GM21526 (cell line): Measurements from ENCODE around the gene CCL19.
A peak's percentile ranks its signal among the peaks of the same experiment; 100 is the strongest.

Experiments used
- ATAC-seq: cut with Tn5 transposase; IDR thresholded peaks from one replicate; pipeline ENCODE4 v1.9.1; 2021; ENCODE audit warnings: moderate library complexity; ENCODE audit not compliant: unreplicated experiment, low FRiP score

The CCL19 gene

DNA sequence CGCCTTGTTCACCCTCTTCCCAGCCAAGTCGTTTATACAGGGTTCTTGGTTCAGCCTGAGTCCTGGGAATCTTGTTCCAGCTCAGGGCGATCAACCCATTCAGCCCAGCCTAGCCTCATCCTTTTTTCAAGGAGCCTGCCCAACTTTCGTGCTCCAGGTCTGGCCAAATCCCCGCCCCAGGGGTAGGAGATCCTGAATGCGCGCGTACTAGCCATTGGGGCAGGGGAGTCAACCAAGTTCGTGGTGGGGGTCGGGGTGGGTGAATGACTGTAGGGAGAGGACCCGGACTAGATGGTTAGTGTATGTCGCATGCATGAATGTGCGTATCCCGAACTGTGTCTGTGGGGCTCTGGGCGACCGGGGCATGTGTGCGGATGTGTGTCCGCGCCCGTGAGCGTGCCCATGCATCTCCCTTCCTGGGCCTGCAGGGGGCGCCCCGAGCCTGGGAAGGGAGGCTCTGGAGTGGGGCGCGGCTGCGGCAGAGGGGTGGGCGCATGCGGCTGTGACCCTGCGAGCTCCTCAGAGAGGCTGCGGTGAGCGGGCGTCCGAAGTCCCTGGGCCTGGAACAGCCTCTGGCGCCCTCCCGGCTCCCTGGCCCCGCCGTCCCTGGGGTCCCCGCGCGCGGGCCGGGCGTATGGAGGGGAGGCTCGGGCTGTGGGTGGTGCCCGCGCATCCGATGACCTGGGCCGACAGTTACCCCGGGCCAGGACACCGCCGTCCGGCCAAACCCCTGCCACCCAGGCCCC is 10.1 kb upstream of the CCL19 start:
- no peak for ATAC-seq

DNA sequence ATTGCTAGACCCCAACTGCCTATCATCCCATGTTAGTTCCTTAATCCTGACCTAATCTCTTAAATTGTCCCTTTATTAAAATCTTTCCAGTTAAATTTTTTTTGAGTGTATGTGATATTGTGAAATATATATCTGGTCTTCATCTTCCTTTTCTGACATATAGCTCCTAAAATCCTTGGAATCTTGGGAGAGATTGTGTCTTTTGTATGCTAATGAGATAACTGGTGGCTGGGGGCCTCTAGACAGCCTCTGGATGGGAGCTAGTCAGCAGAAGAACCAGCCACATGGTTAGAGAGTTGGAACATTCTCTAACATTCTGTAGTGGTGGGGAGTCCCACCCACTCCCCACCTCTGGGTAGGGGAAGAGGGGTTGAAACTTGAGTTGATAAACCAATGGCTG is 3.7 kb upstream of the CCL19 start:
- no peak for ATAC-seq

DNA sequence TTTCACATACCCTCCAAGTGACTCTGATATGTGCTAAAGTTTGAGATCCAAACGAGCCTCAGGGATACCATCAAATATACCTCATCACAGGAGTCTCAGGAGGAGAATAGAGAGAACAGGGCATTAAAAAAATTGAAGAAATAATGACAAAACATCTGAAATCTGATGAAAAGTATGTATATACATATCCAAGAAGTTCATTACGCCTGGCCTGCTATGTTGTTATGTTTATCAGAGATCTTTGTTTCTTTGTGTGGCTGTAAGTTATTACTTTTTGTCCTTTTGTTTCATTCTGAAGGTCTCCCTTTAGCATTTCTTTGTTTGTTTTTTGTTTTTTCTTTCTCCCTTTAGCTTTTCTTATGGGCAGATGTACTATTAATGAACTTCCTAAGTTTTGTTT is 2.5 kb upstream of the CCL19 start:
- no peak for ATAC-seq

DNA sequence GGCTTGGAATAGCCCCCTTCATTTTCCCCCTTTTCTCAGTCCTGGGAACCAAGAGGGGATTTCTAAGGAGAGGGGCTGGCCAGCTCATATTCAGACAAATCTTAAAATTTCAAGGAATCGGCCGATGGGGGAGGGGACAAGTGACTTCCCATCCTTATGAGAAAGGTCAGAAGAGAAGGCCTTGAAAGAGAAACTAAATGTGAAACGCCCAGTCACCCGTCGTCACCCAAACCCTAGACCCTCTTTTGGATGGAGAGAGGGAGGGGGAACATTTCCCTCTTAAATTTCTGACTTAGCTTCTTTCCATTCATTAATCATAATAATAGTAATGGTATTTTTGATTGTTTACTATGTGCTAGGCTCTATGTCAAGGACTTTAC is 850 bp upstream of the CCL19 start:
- ATAC-seq: no peak

DNA sequence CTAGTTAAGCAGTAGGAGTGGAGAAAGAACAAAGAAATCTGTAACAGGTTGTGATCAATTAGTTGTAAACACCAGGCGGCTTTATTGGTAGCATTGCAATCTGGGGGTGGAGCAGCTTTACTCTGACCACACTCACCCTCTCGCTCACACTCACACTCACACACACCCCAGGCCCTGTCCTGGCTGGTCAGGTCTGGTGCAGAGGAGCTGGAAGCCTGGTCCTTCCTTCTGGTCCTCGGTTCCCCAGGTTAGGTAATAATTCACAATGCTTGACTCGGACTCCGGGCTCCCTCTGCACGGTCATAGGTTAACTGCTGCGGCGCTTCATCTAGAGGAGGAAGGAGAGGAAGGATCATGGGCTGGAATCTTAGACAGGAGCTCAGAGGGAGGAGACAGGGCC is 1.6 kb downstream of the CCL19 start:
- no peak for ATAC-seq

DNA sequence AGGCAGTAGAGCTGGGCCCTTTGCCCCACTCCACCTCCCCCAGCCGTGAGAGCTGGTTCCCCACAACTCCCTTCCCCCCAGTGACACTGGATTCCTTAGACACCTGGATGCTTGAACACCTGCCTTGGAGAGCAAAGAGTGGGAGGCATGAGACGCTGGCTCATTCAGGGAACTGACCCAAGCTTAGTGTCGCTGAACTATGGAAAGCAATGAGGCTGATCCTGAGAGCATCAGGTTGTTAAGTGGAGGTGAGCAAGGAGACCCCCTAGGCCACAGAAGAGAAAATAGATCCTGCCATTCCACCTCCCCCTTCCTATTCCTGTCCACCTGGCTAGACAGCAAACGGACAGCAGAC is 2.0 kb downstream of the CCL19 start:
- no peak for ATAC-seq

DNA sequence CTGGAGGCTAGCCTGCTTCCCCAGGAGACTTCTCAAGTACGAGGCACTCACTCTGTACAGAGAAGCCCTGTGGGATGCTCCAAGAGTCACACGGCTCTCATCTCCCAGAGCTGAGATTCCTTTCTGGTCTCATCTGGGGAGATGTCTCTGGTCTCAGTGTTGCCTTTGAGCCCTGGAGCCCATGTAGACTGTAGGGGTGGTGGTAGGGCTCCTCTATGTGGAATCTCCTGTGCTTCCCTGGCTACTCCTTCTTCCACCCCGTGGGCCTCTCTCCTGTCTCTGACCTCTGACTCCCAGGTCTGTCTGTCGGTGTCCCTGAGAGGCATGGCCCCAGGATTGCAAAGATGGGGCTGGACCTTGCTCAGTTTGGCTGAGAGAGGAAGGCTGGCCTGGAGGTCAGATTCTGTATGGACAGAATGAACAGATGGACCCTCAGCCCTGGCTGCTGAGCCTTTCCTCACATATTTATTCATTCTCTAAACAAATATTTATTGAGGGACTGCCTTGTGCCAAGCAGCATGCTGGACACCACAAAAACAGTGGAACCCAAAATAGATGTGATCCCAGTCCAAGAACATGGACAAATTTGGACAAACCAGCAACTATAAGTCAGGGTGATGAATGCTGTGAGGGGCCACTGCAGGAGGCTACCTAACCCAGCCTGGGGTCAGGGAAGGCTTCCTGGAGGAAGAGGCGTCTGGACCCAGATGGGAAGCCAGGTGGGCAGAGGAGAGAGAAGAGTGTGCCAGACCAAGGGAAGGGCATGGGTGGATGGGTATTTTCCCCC is 2.6 kb downstream of the CCL19 start:
- no peak for ATAC-seq

DNA sequence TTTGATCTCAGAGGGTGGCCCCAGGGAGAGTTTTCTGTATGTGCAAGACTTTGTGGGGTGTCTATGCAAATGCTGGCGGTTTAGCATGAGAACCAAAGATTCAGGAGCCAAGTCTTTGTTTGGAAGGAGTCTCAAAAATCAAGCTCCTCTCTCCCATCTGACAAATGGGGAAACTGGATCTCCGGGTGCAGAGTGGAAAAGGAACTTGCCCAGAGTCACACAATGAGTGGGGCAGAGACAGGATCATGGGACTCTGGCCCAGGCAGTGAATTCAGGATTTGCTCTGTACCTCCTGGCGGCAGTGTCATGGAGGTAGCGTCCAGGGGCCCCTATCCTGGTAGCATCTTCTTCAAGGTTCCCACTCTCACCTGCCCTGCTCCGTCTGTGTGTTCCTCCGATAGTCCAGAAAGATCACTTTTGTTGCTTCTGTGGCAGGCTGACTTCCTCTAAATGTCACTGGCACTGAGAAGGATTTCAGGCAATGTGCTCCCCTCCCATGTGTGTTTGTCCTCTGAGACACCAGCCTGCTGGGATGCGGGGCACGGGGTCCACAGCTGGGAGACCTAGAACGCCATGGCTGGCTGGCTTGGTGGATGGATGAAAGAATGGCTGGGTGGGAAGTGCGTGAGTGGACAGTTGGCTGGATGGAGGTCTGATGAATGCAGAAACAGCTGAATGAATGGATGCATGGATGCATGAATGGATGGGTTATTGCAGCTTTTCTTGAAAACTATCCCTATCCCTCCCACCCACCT is 3.6 kb downstream of the CCL19 start:
- ATAC-seq: no peak

DNA sequence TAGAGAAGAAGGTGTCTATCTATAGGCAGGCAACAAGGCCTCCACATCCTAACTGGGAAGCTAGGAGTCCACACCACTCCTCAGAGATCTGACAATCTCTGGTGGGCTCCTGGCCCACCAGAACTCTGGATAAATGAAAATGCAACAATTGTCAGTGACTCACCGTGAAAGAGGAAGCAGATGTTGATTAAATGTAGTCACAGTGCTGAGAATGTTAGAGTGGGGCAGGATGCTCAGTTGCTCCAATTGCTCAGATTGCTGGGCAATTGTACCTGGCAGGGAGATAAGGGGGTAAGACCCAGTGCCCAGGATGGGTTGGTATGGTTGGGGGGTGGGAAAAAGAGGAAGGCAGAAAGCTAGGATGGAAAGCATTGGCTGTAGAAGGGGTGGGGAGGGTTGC is 4.3 kb downstream of the CCL19 start:
- no peak for ATAC-seq

DNA sequence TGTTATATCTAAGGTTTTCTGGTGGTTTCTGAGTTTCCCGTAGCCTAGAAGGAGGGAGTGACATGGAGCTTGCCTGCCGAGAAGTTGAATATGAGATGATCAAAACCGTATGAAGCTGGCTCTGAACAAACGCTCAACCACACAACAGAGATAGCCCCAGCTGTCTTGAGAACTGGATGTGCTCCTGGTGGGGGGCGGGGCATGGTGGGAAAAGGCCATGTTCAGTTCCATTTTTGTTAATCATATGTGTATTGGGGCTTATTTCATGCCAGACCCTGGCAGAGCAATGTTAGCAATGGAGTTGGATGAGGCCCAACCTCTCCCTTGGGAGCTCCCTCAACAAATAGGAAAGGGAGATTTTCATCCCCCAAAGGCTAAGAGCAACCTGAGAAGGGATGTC is 4.8 kb downstream of the CCL19 start:
- no peak for ATAC-seq

DNA sequence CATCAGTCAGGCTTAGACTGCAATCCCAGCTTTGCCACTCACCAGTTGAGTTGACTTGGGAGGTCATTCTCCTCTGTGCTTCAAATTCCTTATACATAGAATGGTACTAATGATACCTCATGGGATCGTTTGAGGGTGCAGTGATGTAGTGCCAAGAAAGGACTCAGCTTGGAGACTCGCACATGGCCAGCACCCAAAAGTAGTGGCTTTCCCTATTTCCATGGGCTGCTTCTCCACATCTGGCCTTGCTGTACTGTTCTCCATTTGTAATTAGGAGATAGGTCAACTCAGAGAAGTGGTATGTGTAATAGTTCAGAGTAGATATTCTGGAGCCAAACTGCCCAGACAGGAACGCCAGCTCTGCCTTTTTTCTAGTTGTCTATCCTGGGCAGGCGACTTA is 5.5 kb downstream of the CCL19 start:
- ATAC-seq: no peak

DNA sequence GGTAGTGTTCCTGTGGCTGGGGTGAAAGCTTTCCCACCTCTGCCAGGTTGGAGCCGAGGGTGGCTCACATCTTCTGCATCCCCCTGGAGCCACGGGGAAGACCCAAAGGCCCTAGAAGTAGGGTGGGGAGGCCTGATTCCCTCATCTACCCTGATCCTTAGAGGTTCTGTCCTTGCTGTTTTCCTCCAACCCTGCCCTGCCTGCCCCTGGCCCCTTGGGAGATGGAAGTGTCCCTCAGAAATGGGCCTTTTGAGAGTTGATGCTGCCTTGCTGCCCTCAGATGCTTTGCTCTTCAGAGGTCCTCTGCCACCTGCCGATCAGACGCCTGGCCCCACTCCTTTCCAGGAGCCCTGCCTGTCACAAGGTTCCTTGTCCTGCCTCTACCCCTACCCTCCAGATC is 6.3 kb downstream of the CCL19 start:
- no peak for ATAC-seq

DNA sequence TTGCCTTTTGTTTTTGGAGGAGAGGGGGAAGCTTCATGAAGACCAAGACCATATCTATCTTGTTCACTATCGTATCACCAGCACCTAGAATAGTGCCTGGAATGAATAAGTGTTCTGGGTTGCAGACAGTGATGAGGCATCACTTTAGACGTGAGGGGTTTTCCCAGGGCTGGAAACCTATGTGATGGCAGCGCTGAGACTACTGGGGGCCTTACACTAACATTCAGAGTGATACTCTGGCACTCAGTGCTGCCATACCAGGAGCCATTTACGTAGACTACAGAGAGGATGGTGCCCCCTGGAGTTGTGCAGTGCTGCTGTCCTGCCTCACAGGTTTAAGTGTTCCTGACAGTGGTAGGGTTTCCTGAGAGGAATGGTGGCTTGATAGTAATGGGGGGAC is 6.9 kb downstream of the CCL19 start:
- no peak for ATAC-seq

DNA sequence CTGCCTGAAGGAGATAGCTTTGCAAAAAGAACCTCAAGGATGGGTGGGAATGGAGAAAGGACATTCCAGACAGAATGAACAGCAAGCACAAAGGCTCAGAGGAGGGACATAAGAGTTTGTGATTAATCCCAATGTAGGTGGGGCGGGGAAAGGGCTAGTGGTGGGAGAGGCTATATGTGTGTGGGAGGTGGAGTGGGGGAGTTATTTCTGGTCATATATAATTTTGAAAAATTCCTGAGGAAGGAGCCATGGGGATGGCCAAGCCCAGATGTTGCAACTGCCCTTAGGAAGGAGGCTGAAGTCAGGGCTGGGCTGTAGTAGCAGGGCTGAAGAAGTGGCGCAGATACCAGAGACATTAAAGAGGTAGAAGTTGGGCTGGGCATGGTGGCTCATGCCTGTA is 15.2 kb downstream of the CCL19 start:
- no peak for ATAC-seq

DNA sequence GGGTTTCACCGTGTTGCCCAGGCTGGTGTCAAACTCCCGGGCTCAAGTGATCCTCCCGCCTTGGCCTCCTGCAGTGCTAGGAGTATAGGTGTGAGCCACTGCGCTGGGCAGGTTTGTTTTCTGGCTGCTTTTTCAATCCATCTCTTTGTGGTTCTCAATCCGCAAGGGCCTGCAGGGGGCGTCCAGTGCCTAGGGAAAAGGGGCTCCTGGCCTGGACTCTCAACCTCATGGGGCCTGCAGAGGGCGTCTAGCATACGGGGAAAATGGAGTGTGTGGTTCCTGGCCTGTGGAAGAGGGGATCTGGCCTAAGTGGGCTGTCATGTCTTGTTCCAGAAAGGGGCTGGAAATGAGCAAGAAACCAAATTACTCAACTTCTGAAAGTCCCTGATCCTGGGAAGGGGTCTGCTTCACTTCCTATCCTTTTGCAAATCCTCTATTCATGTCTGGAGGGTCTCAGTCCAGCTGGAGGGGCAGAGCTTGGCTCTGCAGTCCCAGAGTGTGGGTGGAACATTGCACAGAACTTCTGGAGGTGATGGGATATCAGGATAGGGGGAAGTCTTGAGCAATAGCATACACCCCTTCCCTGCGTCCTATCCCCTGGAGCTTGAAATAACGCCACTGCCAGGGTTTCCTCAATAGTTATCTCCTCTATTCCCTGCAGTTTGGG is 15.9 kb downstream of the CCL19 start:
- no peak for ATAC-seq

DNA sequence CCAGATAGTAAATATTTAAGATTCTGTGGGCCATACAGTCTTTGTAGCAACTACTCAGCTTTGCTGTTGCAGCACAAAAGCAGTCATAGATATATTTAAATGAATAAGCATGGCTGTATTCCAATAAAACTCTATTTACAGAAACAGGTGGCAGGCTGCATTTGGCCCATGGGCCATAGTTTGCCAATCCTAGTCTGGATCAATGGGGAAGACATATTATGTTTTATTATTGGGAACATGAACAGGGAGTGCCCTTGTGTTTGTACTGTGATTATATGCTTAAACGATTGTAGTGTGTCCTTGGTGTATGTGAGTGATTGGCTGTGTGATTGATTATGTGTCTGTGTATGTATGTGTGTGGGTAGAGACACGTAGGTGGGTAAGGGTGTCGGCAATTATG is 16.6 kb downstream of the CCL19 start:
- no peak for ATAC-seq

DNA sequence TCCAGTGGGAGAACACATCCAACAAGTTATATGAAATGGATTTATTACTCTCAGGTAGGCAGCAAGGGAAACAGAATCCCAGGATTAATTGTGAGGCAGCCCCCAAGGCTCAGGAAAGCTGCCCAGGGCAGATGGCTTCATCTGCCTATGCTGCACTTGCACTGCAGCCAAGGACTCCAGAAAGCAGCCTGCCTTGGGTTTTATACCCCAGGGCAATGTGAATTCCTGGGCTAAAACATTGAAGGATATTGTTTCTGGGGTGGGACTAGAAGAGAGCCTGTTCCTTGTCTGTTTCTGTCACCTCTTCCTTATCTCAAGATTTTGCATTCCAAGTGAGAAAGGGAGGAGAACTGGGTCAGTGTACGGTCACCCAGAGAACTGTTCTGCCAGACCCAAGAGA is 19.8 kb downstream of the CCL19 start:
- no peak for ATAC-seq

DNA sequence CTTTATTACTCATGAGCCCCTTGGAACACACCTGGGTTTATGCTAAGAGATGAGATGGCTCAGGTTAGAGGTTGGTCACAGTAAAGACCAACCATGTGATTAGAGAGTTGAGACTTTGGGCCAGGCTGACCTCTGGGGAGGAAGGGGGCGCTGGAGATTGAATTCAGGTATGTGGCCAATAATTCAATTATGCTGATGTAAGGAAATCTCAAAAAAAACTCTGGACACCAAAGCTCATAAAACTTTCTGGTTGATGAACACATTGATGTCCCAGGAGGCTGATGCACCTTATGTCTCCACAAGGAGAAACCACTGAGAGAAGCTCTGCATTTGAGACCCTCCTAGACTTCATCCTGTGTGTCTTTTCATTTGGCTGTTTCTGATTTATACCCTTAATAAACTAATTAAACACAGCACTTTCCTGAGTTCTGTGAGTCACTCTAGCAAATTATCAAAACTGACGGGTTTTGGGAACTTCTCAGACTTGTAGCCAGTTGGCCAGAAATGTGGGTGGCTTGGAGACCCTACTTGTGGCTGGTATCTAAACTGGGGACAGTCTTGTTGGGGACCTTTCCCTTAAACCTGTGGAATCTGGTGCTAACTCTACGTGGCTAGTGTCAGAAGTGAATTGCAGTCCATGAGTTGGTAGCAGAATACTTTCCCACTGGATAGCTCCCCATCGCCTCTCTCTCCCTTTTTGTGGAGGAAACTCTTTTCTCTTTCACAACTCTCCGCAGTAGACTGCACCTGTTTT is 21.1 kb downstream of the CCL19 start:
- ATAC-seq: no peak

DNA sequence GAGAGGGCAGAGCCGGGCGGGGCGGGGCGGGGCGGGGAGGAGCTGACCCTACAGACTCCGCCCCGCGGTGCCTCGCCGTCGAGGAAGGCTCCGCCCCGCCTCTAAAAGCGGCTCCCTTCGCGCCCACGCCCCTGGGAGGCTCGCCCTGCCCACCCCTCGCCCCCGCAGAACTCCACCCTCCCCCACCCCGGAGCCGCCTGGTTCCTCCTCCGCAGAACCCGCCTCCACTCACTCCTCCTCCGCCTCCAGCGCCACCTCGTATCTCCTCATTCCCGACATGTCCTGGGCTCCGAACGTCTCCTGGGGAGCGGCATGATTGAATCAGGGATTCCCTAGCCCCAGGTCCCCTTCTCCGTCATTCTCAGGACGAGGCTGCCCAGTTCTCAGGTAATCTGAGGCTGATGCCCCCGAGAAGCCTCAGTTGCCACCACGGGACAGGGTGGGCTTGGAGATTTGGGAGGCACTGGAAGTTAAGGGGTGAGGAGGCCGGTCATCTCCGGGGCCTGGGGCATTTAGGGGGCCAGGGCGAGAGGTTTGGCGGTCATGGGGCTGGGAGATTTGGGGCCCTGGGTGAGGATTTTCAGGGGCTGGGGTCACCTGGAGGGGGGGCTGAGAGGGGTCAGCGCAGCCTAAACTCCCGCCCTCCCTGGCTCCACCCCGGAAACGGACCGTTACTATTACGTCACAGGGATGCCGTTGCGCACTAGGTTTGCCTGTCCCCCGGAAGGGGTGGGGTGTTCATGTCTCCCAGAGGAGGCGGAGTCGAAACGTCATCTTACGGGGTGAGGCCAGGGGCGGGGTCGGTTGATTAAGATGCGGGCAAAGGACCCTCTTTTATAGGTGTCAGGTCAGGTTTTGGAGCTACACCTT is 25.5 kb downstream of the CCL19 start:
- peak; percentile 73 for ATAC-seq

DNA sequence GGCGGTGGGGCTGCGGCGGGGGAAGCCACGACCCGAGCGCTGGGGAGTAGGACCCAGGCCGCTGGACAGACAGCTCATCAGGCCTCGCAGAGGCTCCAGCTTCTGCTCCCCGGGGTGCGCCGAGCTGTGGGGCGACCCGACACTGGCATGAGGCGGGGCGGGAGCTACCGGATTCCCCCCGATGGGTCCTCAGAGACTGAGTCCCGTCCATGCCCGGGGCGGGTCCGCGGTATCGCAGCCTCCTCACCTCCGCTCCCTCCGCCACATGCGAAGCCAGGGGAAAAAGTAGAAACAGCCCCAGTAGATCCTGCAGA is 26.1 kb downstream of the CCL19 start:
- no peak for ATAC-seq
